Thyroid gland (tissue), 4 donors: Measurements from ENCODE around the gene CTNNA3.

Experiments
- CTCF ChIP-seq, 6 experiments: fragments of 200-600 bp in 3 of 6; fragments of 450-650 bp in 3 of 6; sonication (generic) in 3 of 6; IDR thresholded peaks; one replicate each; pipeline ENCODE4 v1.5.1; 2016 to 2019; ENCODE audit warnings: antibody characterized with exemption in 6 of 6, mild to moderate bottlenecking in 2 of 6, inconsistent platforms in 1 of 6, moderate library complexity in 1 of 6
- POLR2A ChIP-seq, 2 donors: fragments of 450-650 bp; IDR thresholded peaks; one replicate each; pipeline ENCODE4 v1.6.1; 2017; ENCODE audit warnings: antibody characterized with exemption in 2 of 2, mild to moderate bottlenecking in 2 of 2, moderate library complexity in 1 of 2

GRCh38 chr10:67521546-67521945, 174.4 kb downstream of the CTNNA3 start:
- no peak for TF ChIP-seq CTCF (IDR thresholded peaks at IDR 0.05)
- no peak for TF ChIP-seq POLR2A (IDR thresholded peaks at IDR 0.05)
